Activated CD8-positive, alpha-beta memory T cell treated with anti-CD3 and anti-CD28 coated beads, Interleukin-2, amount 50 U/mL, for 24 hours (primary cell): ENCODE results near the gene PGPEP1.
"Not testable (repeated sequence)": the region's sequence is repeated elsewhere in the genome, so short reads cannot be mapped to it uniquely, and the experiment has no call there.

Experiments
- DNase-seq: peaks from one replicate; pipeline ENCODE4 v3.0.0-alpha.2; 2020; ENCODE audit errors: extremely low read depth

Gene PGPEP1

DNA sequence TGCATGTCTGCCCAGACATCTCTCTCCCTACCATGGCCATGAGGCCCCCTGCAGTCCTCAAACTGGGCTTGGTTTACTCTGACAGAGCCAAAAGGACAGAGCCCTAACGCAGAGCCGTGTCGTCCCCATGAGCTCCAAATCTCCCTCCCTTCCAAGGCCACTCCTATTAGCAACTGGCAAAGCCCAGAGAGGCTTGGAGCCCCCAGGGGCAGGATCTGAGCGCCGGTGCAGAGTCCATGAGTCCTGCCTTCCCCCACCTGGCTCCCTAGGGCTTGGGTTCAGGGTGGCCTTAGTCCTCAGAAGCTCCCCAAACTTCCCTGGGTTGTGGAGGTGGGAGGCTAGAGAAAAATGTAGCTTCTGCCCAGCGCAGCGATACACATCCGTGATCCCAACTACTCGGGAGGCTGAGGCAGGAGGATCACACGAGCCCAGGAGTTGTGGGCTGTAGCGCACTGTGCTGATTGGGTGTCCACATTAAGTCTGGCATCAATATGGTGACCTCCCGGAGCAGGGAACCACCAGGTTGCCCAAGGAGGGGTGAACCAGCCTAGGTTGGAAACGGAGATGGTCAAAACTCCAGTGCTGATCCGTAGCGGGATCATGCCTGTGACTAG lies 7.4 kb upstream of the PGPEP1 start:
- DNase-seq: no peak

DNA sequence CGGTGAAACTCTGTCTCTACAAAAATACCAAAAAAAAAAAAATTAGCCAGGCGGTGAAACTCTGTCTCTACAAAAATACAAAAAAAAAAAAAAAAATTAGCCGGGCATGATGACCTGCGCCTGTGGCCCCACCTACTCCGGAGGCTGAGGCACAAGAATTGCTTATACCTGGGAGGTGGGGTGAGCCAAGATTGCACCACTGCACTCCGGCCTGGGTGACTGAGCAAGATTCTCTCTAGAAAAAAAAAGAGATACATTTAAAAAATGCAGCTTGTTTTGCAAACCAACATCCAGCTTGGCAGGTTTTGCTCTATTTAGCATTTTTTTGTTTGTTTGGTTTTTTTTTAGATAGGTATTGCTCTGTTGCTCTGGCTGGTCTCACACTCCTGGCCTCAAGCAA lies 6.7 kb upstream of the PGPEP1 start:
- DNase-seq: no peak

DNA sequence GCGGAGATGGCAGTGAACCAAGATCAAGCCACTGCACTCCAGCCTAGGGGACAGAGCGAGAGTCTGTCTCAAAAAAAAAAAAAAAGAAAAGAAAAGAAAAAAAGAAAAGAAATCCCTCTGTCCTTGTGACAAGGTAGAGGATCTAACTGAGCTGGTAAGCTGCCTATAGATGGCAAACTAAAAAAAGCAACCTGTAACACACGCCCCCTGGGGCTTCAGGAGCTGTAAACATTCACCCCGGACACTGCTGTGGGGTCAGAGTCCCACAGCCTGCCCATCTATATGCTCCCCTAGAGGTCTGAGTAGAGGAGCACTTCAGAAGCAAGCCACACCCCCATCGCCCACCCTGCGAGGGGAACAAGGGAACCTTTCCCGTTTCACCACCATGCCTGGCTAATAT lies 4.3 kb upstream of the PGPEP1 start:
- DNase-seq: no peak

GRCh38 chr19:18338541-18338940 lies 1.9 kb upstream of the PGPEP1 start:
- DNase-seq: no peak

GRCh38 chr19:18339723-18340122 lies 675 bp upstream of the PGPEP1 start:
- DNase-seq: no peak

DNA sequence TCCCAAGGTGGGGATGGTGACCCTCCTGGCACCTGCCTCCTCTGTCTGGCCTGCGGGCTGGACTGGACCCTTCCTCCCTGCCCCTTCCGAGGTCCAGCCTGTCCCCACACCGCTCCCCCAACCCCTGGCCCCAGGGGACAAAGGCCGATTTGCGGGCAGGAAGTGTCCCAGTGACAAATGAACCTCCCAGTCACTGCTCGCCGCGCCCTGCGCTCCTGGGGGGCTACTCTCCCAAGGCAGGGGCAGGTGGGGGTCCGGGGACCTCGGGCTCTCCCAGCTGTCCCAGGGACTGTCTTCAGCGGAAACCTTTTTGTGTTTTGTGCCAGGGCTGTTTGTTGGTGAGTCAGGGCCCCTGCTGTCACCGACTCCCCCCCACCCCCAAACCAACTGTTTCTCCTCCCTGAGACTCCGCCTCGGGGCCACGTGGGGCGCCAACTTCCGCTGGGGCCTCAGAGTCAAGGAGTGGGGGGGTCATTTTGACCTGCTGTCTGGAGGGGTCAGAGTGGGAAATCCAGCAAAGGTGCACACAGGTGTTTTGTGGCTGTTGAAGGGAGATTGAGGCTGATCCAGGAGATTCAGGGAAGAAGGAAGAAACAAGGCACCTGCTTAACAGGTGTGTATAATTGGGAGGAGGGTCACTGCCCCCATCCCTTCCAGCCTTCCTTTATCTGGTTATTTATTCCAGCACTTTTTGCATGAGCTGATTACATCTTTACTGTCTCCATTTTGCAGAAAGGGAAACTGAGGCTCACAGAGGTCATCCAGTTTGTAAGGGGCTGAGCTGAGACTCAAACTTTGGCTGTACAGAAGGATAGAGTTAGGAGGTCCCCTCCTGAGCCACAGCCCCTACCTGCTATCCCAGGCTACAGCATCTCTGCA lies 831 bp downstream of the PGPEP1 start:
- DNase-seq: peak; percentile 27

DNA sequence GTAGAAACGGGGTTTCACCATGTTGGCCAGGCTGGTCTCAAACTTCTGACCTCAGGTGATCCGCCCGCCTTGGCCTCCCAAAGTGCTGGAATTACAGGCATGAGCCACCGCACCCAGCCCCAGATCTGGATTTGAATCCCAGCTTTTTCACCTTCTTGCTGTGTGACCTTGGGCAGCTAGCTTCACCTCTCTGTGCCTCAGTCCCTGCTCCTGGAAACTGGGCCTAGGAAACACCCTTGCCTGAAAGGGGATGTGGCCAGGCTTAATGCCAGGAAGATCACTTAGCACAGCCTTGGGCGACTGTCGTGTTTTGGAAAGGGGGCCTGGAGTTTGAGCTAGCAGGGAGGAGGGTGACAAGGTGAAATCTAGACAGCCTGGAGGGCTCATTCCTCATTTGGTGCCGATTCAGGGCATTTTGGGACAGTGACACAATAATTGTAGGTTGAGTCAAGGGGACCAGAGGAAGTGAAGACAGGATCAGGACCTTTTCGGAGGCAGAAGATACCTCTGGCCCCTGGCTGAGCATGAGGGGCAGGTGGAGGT lies 1.8 kb downstream of the PGPEP1 start:
- DNase-seq: no peak

GRCh38 chr19:18344582-18344950 lies 4.2 kb downstream of the PGPEP1 start:
- no peak for DNase-seq

DNA sequence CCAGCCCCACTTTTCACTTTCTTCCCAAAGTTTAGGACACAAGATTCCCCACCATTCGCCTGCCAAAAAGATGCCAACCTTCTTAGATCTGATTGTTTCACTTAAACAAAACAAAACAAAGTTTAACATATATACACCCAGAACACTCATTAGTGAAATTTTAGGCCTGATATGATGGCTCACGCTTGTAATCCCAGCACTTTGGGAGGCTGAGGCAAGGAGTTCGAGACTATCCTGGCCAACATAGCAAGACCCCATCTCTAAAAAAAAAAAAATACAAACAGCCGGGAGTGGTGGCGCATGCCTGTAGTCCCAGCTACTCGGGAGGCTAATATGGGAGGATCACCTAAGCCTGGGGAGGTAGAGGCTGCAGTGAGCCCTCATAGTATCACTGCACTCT lies 4.9 kb downstream of the PGPEP1 start:
- DNase-seq: no peak

DNA sequence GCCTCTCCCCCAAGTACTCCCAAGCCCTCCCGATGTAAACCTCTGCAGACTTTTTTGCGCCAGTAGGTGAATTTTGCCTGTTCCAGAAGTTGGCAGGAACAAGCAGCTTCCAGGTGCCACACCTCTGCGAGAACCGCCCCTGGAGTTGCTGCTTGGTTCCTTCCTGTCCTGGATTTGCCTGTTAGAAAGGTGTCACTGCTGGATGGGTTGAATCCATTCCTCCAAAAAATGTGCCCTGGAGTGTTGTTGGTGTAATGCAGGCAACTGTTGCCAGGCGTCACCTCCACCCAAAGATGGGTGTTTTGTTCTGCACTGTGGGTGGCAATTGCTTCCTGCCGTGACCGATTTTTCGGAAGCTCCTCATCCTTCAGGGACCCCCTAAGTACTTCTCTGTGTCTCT lies 5.7 kb downstream of the PGPEP1 start:
- no peak for DNase-seq

GRCh38 chr19:18348171-18348570 lies 7.8 kb downstream of the PGPEP1 start:
- DNase-seq: no peak

DNA sequence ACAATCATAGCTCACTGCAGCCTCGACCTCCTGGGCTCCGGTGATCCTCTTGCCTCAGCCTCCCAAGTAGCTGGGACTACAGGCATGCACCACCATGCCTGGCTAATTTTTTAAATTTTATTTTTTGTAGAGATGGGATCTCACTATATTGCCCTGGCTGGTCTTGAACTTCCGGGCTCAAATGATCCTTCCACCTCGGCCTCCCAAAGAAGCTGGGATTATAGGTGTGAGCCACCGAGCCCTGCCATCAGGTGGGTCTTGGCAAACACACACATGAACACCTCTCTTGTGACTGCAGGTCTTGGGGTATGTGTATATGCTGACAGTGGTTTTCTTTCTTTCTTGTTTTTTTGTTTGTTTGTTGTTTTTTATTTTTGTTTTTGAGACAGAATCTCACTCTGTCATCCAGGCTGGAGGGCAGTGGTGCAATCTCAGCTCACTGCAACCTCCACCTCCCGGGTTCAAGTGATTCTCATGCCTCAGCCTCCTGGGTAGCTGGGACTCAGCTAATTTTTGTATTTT lies 8.5 kb downstream of the PGPEP1 start:
- not testable (repeated sequence) for DNase-seq

GRCh38 chr19:18349524-18350128 lies 9.2 kb downstream of the PGPEP1 start:
- DNase-seq: no peak

GRCh38 chr19:18350490-18350889 lies 10.1 kb downstream of the PGPEP1 start:
- DNase-seq: no peak

GRCh38 chr19:18351544-18351943 lies 11.1 kb downstream of the PGPEP1 start:
- DNase-seq: no peak

DNA sequence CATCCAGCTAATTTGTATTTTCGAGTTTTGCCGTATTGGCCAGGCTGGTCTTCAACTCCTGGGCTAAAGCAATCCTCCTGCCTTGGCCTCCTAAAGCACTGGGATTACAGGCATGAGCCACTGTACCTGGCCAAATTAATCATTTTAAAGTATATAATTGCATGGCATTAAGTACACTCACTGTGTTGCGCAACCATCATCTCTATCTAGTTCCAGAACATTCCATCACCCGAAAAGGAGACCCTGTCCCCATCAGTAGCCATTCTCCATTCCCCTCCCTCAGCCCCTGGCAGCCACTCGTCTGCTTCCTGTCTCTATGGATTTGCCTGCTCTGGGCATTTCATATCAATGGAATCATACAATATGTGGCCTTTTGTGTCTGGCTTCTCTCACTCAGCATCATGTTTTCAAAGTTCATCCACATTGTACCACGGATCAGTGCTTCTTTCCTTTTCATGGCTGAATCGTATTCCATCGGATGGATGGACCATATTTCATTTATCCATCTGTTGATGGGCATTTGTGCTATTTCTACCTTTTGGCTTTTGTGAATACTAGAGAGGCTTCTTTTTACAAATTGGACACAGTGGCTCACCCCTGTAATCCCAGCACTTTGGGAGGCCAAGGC lies 13.1 kb downstream of the PGPEP1 start:
- no peak for DNase-seq

GRCh38 chr19:18354743-18355142 lies 14.3 kb downstream of the PGPEP1 start:
- DNase-seq: not testable (repeated sequence)

DNA sequence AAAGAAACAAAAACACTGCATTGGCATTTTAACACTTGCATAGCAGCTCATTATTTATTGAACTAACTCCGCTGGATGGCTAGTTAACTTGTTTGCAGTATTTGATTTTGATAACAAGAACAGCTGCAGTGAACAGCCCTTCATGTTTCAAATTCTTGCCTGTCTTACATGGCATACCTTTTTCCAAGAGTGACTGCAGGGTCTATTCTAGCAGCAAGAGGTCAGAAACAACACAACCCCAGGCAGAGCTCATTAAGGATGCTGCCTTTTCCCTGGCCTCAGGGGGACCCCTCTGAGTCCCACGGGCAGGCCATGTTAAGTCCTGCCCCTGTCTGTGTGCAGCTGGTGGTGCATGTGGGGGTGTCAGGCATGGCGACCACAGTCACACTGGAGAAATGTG lies 16.6 kb downstream of the PGPEP1 start:
- no peak for DNase-seq

DNA sequence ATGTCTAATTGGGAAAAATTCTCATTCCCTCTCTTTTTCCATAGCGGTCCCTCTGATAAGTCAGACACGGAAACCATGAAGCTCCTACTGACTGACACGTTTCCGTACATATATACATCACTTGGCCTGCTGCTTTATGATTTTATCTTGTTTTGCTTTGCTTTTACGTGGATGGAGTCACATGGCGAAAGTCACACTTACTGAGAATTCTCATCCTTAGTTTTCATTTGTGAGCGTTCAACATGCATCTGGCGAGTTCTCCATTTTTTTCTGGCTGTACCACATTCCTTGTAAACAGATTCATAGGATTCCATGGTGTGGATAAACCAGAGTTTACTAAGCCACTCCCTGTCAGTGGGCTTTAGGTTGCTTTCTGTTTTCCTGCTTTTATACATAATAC lies 21.2 kb downstream of the PGPEP1 start:
- DNase-seq: no peak

- DNase-seq: no peak
Measured at GRCh38 chr19:18362934-18363542, 22.6 kb downstream of the PGPEP1 start.

DNA sequence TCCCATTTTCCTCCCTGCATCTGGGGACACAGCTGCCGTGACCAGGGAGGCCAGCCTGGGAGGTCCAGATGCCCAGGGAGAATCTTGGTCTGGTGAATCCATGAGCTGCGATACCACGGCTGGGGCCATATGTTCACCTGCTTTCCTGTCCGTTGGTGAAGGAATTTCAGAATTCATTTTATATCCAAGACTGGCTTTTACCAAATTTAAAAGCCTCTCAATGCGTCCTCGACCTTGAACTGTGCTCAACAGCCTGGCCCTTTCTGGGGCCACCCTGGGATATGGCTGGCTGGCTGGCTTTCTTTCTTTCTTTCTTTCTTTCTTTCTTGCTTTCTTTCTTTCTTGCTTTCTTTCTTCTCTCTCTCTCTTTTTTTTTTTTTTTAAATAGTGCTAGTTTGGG lies 23.4 kb downstream of the PGPEP1 start:
- no peak for DNase-seq
